ENCODE results near the gene MYO19.
"Not testable (repeated sequence)": the region's sequence is repeated elsewhere in the genome, so short reads cannot be mapped to it uniquely, and the experiment has no call there.

MYO19 gene

GRCh38 chr17:36511216-36511615 lies 23.5 kb downstream of the MYO19 start:
- Histone ChIP-seq H3K36me3 (ENCODE audit: low read depth) (peaks cover 90% of the 10 kb centered on the region), H3K4me1 (ENCODE audit: insufficient read depth, poor library complexity, severe bottlenecking) (no peaks in the 10 kb centered on the region), H3K4me3 (ENCODE audit: severe bottlenecking) (no peak overlapping the region), H3K27me3 (ENCODE audit: insufficient read depth, poor library complexity, severe bottlenecking) (no peaks in the 10 kb centered on the region), H3K9me3 (ENCODE audit: severe bottlenecking) (peaks cover 1% of the 10 kb centered on the region), H3K27ac (ENCODE audit: poor library complexity, severe bottlenecking) (no peak overlapping the region)
- TF ChIP-seq, protein P1, sequence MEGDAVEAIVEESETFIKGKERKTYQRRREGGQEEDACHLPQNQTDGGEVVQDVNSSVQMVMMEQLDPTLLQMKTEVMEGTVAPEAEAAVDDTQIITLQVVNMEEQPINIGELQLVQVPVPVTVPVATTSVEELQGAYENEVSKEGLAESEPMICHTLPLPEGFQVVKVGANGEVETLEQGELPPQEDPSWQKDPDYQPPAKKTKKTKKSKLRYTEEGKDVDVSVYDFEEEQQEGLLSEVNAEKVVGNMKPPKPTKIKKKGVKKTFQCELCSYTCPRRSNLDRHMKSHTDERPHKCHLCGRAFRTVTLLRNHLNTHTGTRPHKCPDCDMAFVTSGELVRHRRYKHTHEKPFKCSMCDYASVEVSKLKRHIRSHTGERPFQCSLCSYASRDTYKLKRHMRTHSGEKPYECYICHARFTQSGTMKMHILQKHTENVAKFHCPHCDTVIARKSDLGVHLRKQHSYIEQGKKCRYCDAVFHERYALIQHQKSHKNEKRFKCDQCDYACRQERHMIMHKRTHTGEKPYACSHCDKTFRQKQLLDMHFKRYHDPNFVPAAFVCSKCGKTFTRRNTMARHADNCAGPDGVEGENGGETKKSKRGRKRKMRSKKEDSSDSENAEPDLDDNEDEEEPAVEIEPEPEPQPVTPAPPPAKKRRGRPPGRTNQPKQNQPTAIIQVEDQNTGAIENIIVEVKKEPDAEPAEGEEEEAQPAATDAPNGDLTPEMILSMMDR (IDR thresholded peaks at IDR 0.05; ENCODE audit: poor library complexity, severe bottlenecking): no peak
- no peak for ATAC-seq (ENCODE audit: low read depth)
- no peak for DNase-seq (ENCODE audit: low spot score)

- no peaks in the 10 kb centered on the region for H3K27me3 ChIP-seq (ENCODE audit: insufficient read depth, poor library complexity, severe bottlenecking)
- no peak overlapping the region for H3K4me3 ChIP-seq (ENCODE audit: severe bottlenecking)
- DNase-seq (ENCODE audit: low spot score): no peak
- no peaks in the 10 kb centered on the region for H3K4me1 ChIP-seq (ENCODE audit: insufficient read depth, poor library complexity, severe bottlenecking)
- peaks cover 1% of the 10 kb centered on the region for H3K9me3 ChIP-seq (ENCODE audit: severe bottlenecking)
- H3K27ac ChIP-seq (ENCODE audit: poor library complexity, severe bottlenecking): no peak overlapping the region
- H3K36me3 ChIP-seq (ENCODE audit: low read depth): peaks cover 90% of the 10 kb centered on the region
- TF ChIP-seq, protein P1 (IDR thresholded peaks at IDR 0.05; ENCODE audit: poor library complexity, severe bottlenecking): no peak
- no peak for ATAC-seq (ENCODE audit: low read depth)
These were observed 24.0 kb downstream of the MYO19 start for GRCh38 chr17:36510636-36511035.

DNA sequence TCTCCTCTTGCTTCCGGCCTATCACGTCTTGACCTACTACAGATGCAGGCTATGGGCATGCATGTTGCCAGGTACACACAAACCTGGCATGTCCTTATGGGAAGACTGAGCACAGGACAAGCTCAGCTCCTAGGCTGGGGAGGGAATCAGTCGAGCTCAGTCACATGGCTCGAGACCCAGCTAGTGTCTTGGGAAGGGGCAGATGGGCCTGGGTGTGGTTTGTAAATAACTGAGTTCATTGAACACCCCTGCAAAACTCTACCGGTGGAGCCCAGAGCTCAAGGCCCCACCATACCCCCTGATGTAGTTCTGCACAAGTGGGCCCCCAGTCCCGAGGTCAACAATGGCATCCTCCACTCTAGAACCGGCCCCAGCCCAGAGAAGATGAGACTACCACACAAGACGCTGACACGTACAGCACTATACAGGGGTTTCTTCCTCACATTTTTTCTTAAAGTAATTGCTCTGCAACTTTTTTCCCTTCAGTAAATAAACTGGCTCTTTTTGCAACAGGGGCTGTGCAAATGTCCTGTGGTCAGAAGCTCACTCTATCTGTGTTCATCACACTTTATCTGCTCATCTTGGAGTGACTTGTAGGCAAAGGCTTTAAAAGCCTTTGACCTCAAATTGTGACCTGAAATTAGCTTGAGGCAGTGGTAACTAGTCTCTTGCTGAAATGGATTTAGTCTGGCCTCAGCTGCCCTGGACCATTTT lies 25.2 kb downstream of the MYO19 start:
- no peak for ATAC-seq (ENCODE audit: low read depth)
- H3K36me3 ChIP-seq (ENCODE audit: low read depth): peaks cover 88% of the 10 kb centered on the region

GRCh38 chr17:36508439-36508838 lies 26.2 kb downstream of the MYO19 start:
- not testable (repeated sequence) for ATAC-seq (ENCODE audit: low read depth); DNase-seq (ENCODE audit: low spot score); H3K4me3 ChIP-seq (ENCODE audit: severe bottlenecking); H3K27ac ChIP-seq (ENCODE audit: poor library complexity, severe bottlenecking); H3K27me3 ChIP-seq (ENCODE audit: insufficient read depth, poor library complexity, severe bottlenecking); H3K4me1 ChIP-seq (ENCODE audit: insufficient read depth, poor library complexity, severe bottlenecking); H3K9me3 ChIP-seq (ENCODE audit: severe bottlenecking)
- peaks cover 88% of the 10 kb centered on the region for H3K36me3 ChIP-seq (ENCODE audit: low read depth)

More for the DNA sequence above, 25.2 kb downstream of the MYO19 start:
- Histone ChIP-seq H3K4me1 (ENCODE audit: insufficient read depth, poor library complexity, severe bottlenecking) (no peaks in the 10 kb centered on the region), H3K27me3 (ENCODE audit: insufficient read depth, poor library complexity, severe bottlenecking) (no peaks in the 10 kb centered on the region), H3K27ac (ENCODE audit: poor library complexity, severe bottlenecking) (no peak overlapping the region), H3K4me3 (ENCODE audit: severe bottlenecking) (no peak overlapping the region), H3K9me3 (ENCODE audit: severe bottlenecking) (peaks cover 1% of the 10 kb centered on the region)
- TF ChIP-seq, protein P1 (IDR thresholded peaks at IDR 0.05; ENCODE audit: poor library complexity, severe bottlenecking): no peak
- DNase-seq (ENCODE audit: low spot score): no peak

GRCh38 chr17:36507266-36507665 lies 27.4 kb downstream of the MYO19 start:
- Histone ChIP-seq H3K4me1 (ENCODE audit: insufficient read depth, poor library complexity, severe bottlenecking) (no peaks in the 10 kb centered on the region), H3K4me3 (ENCODE audit: severe bottlenecking) (no peak overlapping the region), H3K36me3 (ENCODE audit: low read depth) (peaks cover 89% of the 10 kb centered on the region), H3K9me3 (ENCODE audit: severe bottlenecking) (no peaks in the 10 kb centered on the region), H3K27me3 (ENCODE audit: insufficient read depth, poor library complexity, severe bottlenecking) (no peaks in the 10 kb centered on the region), H3K27ac (ENCODE audit: poor library complexity, severe bottlenecking) (no peak overlapping the region)
- no peak for ATAC-seq (ENCODE audit: low read depth)
- DNase-seq (ENCODE audit: low spot score): no peak
- TF ChIP-seq, protein P1 (IDR thresholded peaks at IDR 0.05; ENCODE audit: poor library complexity, severe bottlenecking): no peak

Data from RWPE2 (cell line).